GM21390 (cell line): Measurements from ENCODE around the gene RBM15.

ENCODE experiments used
- ATAC-seq: cut with Tn5 transposase; IDR thresholded peaks from one replicate; pipeline ENCODE4 v1.9.1; 2021; ENCODE audit not compliant: unreplicated experiment

The RBM15 gene

GRCh38 chr1:110338886-110339406 is at the start of gene RBM15:
Gene RBM15 (plus strand): TSS chr1:110339377. CDS start chr1:110339406, 29 bp downstream.
- peak; percentile 68 for ATAC-seq

- no peak for ATAC-seq
Observed at GRCh38 chr1:110291241-110292030, 47.7 kb upstream of the RBM15 start.

- no peak for ATAC-seq
Observed at GRCh38 chr1:110292031-110292741, 47.0 kb upstream of the RBM15 start.

- no peak for ATAC-seq
Observed at GRCh38 chr1:110293601-110294104, 45.5 kb upstream of the RBM15 start.

- ATAC-seq = no peak
Observed at GRCh38 chr1:110294308-110294707, 44.9 kb upstream of the RBM15 start.

- ATAC-seq = no peak
Observed at GRCh38 chr1:110298991-110299390, 40.2 kb upstream of the RBM15 start.

GRCh38 chr1:110300412-110301085 is 38.6 kb upstream of the RBM15 start:
- no peak for ATAC-seq

- ATAC-seq = no peak
Observed at GRCh38 chr1:110302836-110303235, 36.3 kb upstream of the RBM15 start.

- ATAC-seq = no peak
Observed at GRCh38 chr1:110305900-110306420, 33.2 kb upstream of the RBM15 start.

- ATAC-seq = no peak
Observed at GRCh38 chr1:110307239-110307974, 31.8 kb upstream of the RBM15 start.

- no peak for ATAC-seq
Observed at GRCh38 chr1:110308247-110308646, 30.9 kb upstream of the RBM15 start.

GRCh38 chr1:110309139-110309538 is 30.0 kb upstream of the RBM15 start:
- ATAC-seq = no peak

GRCh38 chr1:110309767-110310166 is 29.4 kb upstream of the RBM15 start:
- ATAC-seq = no peak

- no peak for ATAC-seq
Observed at GRCh38 chr1:110310300-110310699, 28.9 kb upstream of the RBM15 start.

GRCh38 chr1:110312188-110313121 is 26.7 kb upstream of the RBM15 start:
- no peak for ATAC-seq

GRCh38 chr1:110316735-110317134 is 22.4 kb upstream of the RBM15 start:
- ATAC-seq = no peak

GRCh38 chr1:110318046-110318445 is 21.1 kb upstream of the RBM15 start:
- ATAC-seq = no peak

- no peak for ATAC-seq
Observed at GRCh38 chr1:110319332-110320167, 19.6 kb upstream of the RBM15 start.

- no peak for ATAC-seq
Observed at GRCh38 chr1:110320168-110320518, 19.0 kb upstream of the RBM15 start.
